ENCODE data around the gene ADO. TPM values are rescaled to one million over a fixed set of nuclear protein-coding genes. Genes with fewer than 3 reads are reported as not detected.
A peak's percentile ranks its signal among the peaks of the same experiment; 100 is the strongest.

The ADO gene
- total and polyA plus RNA-seq, 2 donors (not counting 3 experiments of a cell fraction or from before 2014, with no cell fraction given) = 6.5 to 14.5 TPM

- dilution Hi-C loops (cut with MboI; ENCODE audit: extremely low pct_ligation_motif_present, low sequenced_read_pairs) = no loop called here
- Histone ChIP-seq H3K4me1 (ENCODE audit: control insufficient read depth, extremely low read depth, insufficient read depth, low read length) (peaks cover 24% of the 10 kb centered on the region), H3K9me3 (replicated peaks; ENCODE audit: control insufficient read depth, insufficient read depth, low read length) (no peaks in the 10 kb centered on the region), H3K9ac (replicated peaks; ENCODE audit: extremely low read depth, insufficient read depth, low read length) (no peak overlapping the region), H3K27ac (ENCODE audit: insufficient read depth, low read depth, low read length) (no peak overlapping the region), H3K36me3 (ENCODE audit: control insufficient read depth in 2 of 2, extremely low read depth in 1 of 2, insufficient read depth in 2 of 2, low read length in 2 of 2) (no peaks in the 10 kb centered on the region), H4K20me1 (replicated peaks; ENCODE audit: control insufficient read depth, extremely low read depth, insufficient read depth, low read length) (no peaks in the 10 kb centered on the region), H3K9me1 (replicated peaks; ENCODE audit: control insufficient read depth, extremely low read depth, insufficient read depth, low read length) (no peaks in the 10 kb centered on the region), H2AFZ (ENCODE audit: low read depth, low read length) (peak overlapping the region; percentile 52), H3K4me2 (ENCODE audit: insufficient read depth, low read length) (peak overlapping the region; percentile 97), H3K4me3 (replicated peaks in 1 of 3; ENCODE audit: insufficient read depth in 1 of 3, low read depth in 1 of 3, low read length in 3 of 3) (peak overlapping the region; percentile 23 to 91 (median 51)), H3K27me3 (ENCODE audit: control insufficient read depth in 2 of 2, insufficient read depth in 2 of 2, low read length in 2 of 2) (peaks cover 51 to 62% of the 10 kb centered on the region in 2 experiments), H3K79me2 (ENCODE audit: control insufficient read depth, insufficient read depth, low read length) (no peaks in the 10 kb centered on the region)
- TF ChIP-seq CTCF (IDR thresholded peaks at IDR 0.05; ENCODE audit: extremely low read depth in 1 of 2, insufficient read depth in 1 of 2, low read depth in 1 of 2, low read length in 2 of 2) (peak; percentile 59 to 91), FOS (IDR thresholded peaks at IDR 0.05; ENCODE audit: borderline replicate concordance, insufficient read depth, low read length) (peak; percentile 40), JUN (IDR thresholded peaks at IDR 0.05; ENCODE audit: borderline replicate concordance, insufficient read depth, insufficient read length, low read depth) (no peak), EZH2 (IDR thresholded peaks at IDR 0.05; ENCODE audit: borderline replicate concordance, low read depth, low read length, severe bottlenecking) (peak; percentile 56)
- ChIA-PET CTCF (interaction anchor here (0.6 to 9.9 kb wide), 62 partner anchors 10 to 1002 kb away, joined by 3 to 232 read pairs (median 4); partner anchors contain the start of genes ADO and NRBF2), POLR2A (interaction anchor here (0.6 to 0.7 kb wide), 2 partner anchors 54 to 160 kb away, joined by 4 read pairs; no protein-coding TSS in a partner anchor)
- no TSS peak for BruUV-seq (replicated peaks)
- FAIRE-seq = peak; percentile 57
- intact Hi-C loops (cut with micrococcal nuclease) = loop anchor here (1.0 to 5.0 kb wide), 12 partner anchors 58 to 2001 kb away; partner anchors contain the start of genes RHOBTB1 and RTKN2
- DNase-seq (ENCODE audit: low read depth, low spot score) = peak; percentile 62
Measured at GRCh38 chr10:62817766-62818425, 13.4 kb downstream of the ADO start.
